ENCODE data around the gene VWA3A. TPM values are rescaled to one million over a fixed set of nuclear protein-coding genes. Genes with fewer than 3 reads are reported as not detected.
A peak's percentile ranks its signal among the peaks of the same experiment; 100 is the strongest.

Gene VWA3A
- total RNA-seq, 1 donor from 2014 or later, result 2.6 TPM

- DNase-seq (no peak), ATAC-seq (no peak)
- no peaks in the 10 kb centered on the region for H3K4me1 ChIP-seq
- H3K4me3 ChIP-seq, result no peak overlapping the region
- TF ChIP-seq CTCF (IDR thresholded peaks at IDR 0.05), result no peak
- no peak overlapping the region for H3K27ac ChIP-seq
- intact Hi-C loops (cut with DNase I), result no loop called here
- no peaks in the 10 kb centered on the region for H3K9me3 ChIP-seq
- no peaks in the 10 kb centered on the region for H3K27me3 ChIP-seq
- H3K36me3 ChIP-seq, result no peaks in the 10 kb centered on the region
These were observed 990 bp downstream of the VWA3A start for GRCh38 chr16:22093331-22093730.

GRCh38 chr16:22093996-22094395 lies 1.7 kb downstream of the VWA3A start:
- Histone ChIP-seq H3K27ac (no peak overlapping the region), H3K36me3 (no peaks in the 10 kb centered on the region), H3K4me3 (no peak overlapping the region), H3K4me1 (no peaks in the 10 kb centered on the region), H3K9me3 (no peaks in the 10 kb centered on the region), H3K27me3 (no peaks in the 10 kb centered on the region)
- no peak for ATAC-seq
- no peak for DNase-seq
- intact Hi-C loops (cut with DNase I), result no loop called here
- TF ChIP-seq CTCF (IDR thresholded peaks at IDR 0.05), result no peak

- Histone ChIP-seq H3K9me3 (no peaks in the 10 kb centered on the region), H3K27ac (no peak overlapping the region), H3K27me3 (no peaks in the 10 kb centered on the region), H3K4me1 (no peaks in the 10 kb centered on the region), H3K36me3 (no peaks in the 10 kb centered on the region), H3K4me3 (no peak overlapping the region)
- peak; percentile 60 for TF ChIP-seq CTCF (IDR thresholded peaks at IDR 0.05)
- DNase-seq (no peak), ATAC-seq (peak; percentile 78)
- intact Hi-C loops (cut with DNase I), result no loop called here
These were observed 6.3 kb downstream of the VWA3A start for GRCh38 chr16:22098405-22099255.

- DNase-seq (no peak), ATAC-seq (no peak)
- no peak overlapping the region for H3K27ac ChIP-seq
- intact Hi-C loops (cut with DNase I), result no loop called here
- H3K9me3 ChIP-seq, result no peaks in the 10 kb centered on the region
- no peak overlapping the region for H3K4me3 ChIP-seq
- H3K27me3 ChIP-seq, result no peaks in the 10 kb centered on the region
- no peaks in the 10 kb centered on the region for H3K4me1 ChIP-seq
- no peak for TF ChIP-seq CTCF (IDR thresholded peaks at IDR 0.05)
- no peaks in the 10 kb centered on the region for H3K36me3 ChIP-seq
These were observed 7.1 kb downstream of the VWA3A start for GRCh38 chr16:22099256-22099975.

- intact Hi-C loops (cut with DNase I), result loop anchor here (10.0 kb wide), 1 partner anchor 81 kb away; no protein-coding TSS in a partner anchor
- no peaks in the 10 kb centered on the region for H3K4me1 ChIP-seq
- no peaks in the 10 kb centered on the region for H3K36me3 ChIP-seq
- ATAC-seq (no peak), DNase-seq (no peak)
- H3K27me3 ChIP-seq, result no peaks in the 10 kb centered on the region
- no peak overlapping the region for H3K27ac ChIP-seq
- no peaks in the 10 kb centered on the region for H3K9me3 ChIP-seq
- H3K4me3 ChIP-seq, result no peak overlapping the region
- TF ChIP-seq CTCF (IDR thresholded peaks at IDR 0.05), result no peak
These were observed 11.1 kb downstream of the VWA3A start for GRCh38 chr16:22103441-22103840.
